HEK293 (cell line): ENCODE results near the gene CD109.
A peak's percentile ranks its signal among the peaks of the same experiment; 100 is the strongest.

Experiments used
- CTCF ChIA-PET: fragments of 350-600 bp; formaldehyde crosslinking; extraction: SDS; loops from one replicate; lab custom pipeline; 2021; ENCODE audit warnings: antibody characterized with exemption; lab: Yijun Ruan, JAX
- POLR2A ChIA-PET: fragments of 300-600 bp; formaldehyde crosslinking; extraction: SDS; loops from one replicate; lab custom pipeline; 2020; ENCODE audit warnings: antibody characterized with exemption, inconsistent platforms; lab: Yijun Ruan, JAX
- H3K27ac ChIP-seq: fragments of 200-500 bp; sonication (Bioruptor generic); 2 replicates; pipeline ENCODE4 v1.5.1; 2014; ENCODE audit warnings: low read depth, low read length, control low read depth, inconsistent platforms; ENCODE audit errors: extremely low read depth
- H3K36me3 ChIP-seq, 2 experiments: fragments of 200-500 bp in 1 of 2; sonication (Bioruptor generic) in 1 of 2; 1 replicate in 1 of 2; 2 replicates in 1 of 2; pipeline ENCODE4 v1.5.1; 2014 to 2017; ENCODE audit warnings: inconsistent platforms in 2 of 2, low read length in 2 of 2; ENCODE audit not compliant: control insufficient read depth in 2 of 2, insufficient read depth in 1 of 2
- H3K4me1 ChIP-seq: fragments of 200-500 bp; sonication (Bioruptor generic); 2 replicates; pipeline ENCODE4 v1.5.1; 2014; ENCODE audit warnings: mild to moderate bottlenecking, low read length, inconsistent platforms; ENCODE audit not compliant: control insufficient read depth, insufficient read depth
- H3K4me3 ChIP-seq: 2 replicates; pipeline ENCODE4 v1.5.1; 2011; ENCODE audit warnings: low read depth, mild to moderate bottlenecking, control low read depth, low read length, moderate library complexity
- H3K9me3 ChIP-seq: fragments of 200-500 bp; sonication (Bioruptor generic); 2 replicates; pipeline ENCODE4 v1.5.1; 2014; ENCODE audit warnings: low read depth, low read length, inconsistent platforms; ENCODE audit not compliant: control insufficient read depth, insufficient read depth
- HOXC10 ChIP-seq: sonication (generic); formaldehyde crosslinking; IDR thresholded peaks from 2 replicates; pipeline ENCODE4 v1.8.1; 2023; ENCODE audit warnings: mild to moderate bottlenecking, missing genetic modification reagents
- KLF1 ChIP-seq: fragments of 450-650 bp; formaldehyde crosslinking; IDR thresholded peaks from 2 replicates; pipeline ENCODE4 v1.5.1; 2016; ENCODE audit warnings: missing biosample characterization, missing genetic modification characterization
- KLF16 ChIP-seq: fragments of 450-650 bp; formaldehyde crosslinking; IDR thresholded peaks from 2 replicates; pipeline ENCODE4 v1.5.1; 2017; ENCODE audit warnings: missing biosample characterization, missing genetic modification characterization
- ZBTB1 ChIP-seq: fragments of 450-650 bp; formaldehyde crosslinking; IDR thresholded peaks from 2 replicates; pipeline ENCODE4 v1.5.1; 2016; ENCODE audit warnings: missing biosample characterization, missing genetic modification characterization
- ZNF10 ChIP-seq: fragments of 450-650 bp; formaldehyde crosslinking; IDR thresholded peaks from 2 replicates; pipeline ENCODE4 v1.5.1; 2017; ENCODE audit warnings: missing biosample characterization, missing genetic modification characterization
- ZNF146 ChIP-seq: fragments of 450-650 bp; formaldehyde crosslinking; IDR thresholded peaks from 2 replicates; pipeline ENCODE4 v1.5.1; 2016; ENCODE audit warnings: missing biosample characterization, missing genetic modification characterization
- ZNF214 ChIP-seq: fragments of 450-650 bp; formaldehyde crosslinking; IDR thresholded peaks from 2 replicates; pipeline ENCODE4 v1.5.1; 2017; ENCODE audit warnings: missing biosample characterization, mild to moderate bottlenecking, missing genetic modification characterization, borderline replicate concordance
- ZNF24 ChIP-seq: fragments of 450-650 bp; formaldehyde crosslinking; IDR thresholded peaks from 2 replicates; pipeline ENCODE4 v1.5.1; 2016; ENCODE audit warnings: missing biosample characterization, missing genetic modification characterization
- ZNF248 ChIP-seq: fragments of 450-650 bp; formaldehyde crosslinking; IDR thresholded peaks from 2 replicates; pipeline ENCODE4 v1.5.1; 2017; ENCODE audit warnings: missing biosample characterization, missing genetic modification characterization
- ZNF623 ChIP-seq: fragments of 450-650 bp; formaldehyde crosslinking; IDR thresholded peaks from 2 replicates; pipeline ENCODE4 v1.5.1; 2016; ENCODE audit warnings: missing biosample characterization, missing genetic modification characterization
- ZNF658 ChIP-seq: fragments of 450-650 bp; formaldehyde crosslinking; IDR thresholded peaks from 2 replicates; pipeline ENCODE4; 2016; ENCODE audit warnings: missing biosample characterization, missing genetic modification characterization
- TF ChIP-seq, protein P1 (sequence below): fragments of 450-650 bp; formaldehyde crosslinking; IDR thresholded peaks from 2 replicates; pipeline ENCODE4 v1.5.1; 2016; ENCODE audit warnings: missing biosample characterization, missing genetic modification characterization
- TF ChIP-seq, protein P2 (sequence below): fragments of 450-650 bp; formaldehyde crosslinking; IDR thresholded peaks from 2 replicates; pipeline ENCODE4 v1.5.0; 2017; ENCODE audit warnings: missing biosample characterization, missing genetic modification characterization, borderline replicate concordance
- TF ChIP-seq, protein P3 (sequence below): fragments of 450-650 bp; formaldehyde crosslinking; IDR thresholded peaks from 2 replicates; pipeline ENCODE4 v1.5.1; 2016; ENCODE audit warnings: missing biosample characterization, missing genetic modification characterization, low read depth
- TF ChIP-seq, protein P4 (sequence below): fragments of 450-650 bp; formaldehyde crosslinking; IDR thresholded peaks from 2 replicates; pipeline ENCODE4 v1.5.1; 2016; ENCODE audit warnings: missing biosample characterization, missing genetic modification characterization

Gene CD109

DNA sequence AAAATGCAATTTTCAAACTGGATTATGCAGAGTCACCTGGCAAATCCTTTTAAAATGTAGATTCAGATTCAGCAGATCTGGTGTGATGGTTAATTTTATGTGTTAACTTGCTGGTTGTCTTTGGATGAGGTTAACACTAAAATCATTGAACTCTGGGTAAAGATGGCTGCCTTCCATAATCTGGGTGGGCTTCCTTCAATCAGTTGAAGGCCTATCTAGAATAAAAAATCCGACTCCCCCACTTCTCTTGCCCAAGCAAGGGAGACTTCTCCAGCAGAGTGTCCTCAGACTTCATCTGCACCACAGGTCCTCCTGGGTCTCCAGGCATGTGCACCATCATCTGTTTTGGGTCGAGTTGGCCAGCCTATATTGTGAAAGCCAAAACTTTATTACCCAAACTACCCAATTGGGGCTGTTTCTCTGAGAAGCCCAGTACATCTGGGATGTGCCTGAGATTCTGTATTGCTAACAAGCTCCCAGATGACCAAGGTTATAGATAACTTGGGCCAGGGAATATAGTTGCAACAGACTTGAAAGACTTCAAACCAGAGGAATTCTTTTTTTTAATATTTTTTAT lies 40.6 kb upstream of the CD109 start:
- Histone ChIP-seq H3K36me3 (no peaks in the 10 kb centered on the region; a peak in 1 of 3 replicates), H3K9me3 (no peaks in the 10 kb centered on the region), H3K4me1 (no peaks in the 10 kb centered on the region; the same call in 1 of the 2 replicates), H3K27ac (no peak overlapping the region), H3K4me3 (no peak overlapping the region)
- ChIA-PET CTCF (interaction anchor here (1.0 to 1.7 kb wide), 4 partner anchors 17 to 1553 kb away, joined by 3 to 10 read pairs (median 6); no protein-coding TSS in a partner anchor), POLR2A (interaction anchor here (1.4 to 3.9 kb wide), 3 partner anchors 8 to 133 kb away, joined by 3 to 88 read pairs (median 3); partner anchors contain the start of gene EEF1A1)
- TF ChIP-seq ZNF146 (tag by site-specific recombination), result no peak
- no peak for TF ChIP-seq ZBTB1
- TF ChIP-seq, protein P1, sequence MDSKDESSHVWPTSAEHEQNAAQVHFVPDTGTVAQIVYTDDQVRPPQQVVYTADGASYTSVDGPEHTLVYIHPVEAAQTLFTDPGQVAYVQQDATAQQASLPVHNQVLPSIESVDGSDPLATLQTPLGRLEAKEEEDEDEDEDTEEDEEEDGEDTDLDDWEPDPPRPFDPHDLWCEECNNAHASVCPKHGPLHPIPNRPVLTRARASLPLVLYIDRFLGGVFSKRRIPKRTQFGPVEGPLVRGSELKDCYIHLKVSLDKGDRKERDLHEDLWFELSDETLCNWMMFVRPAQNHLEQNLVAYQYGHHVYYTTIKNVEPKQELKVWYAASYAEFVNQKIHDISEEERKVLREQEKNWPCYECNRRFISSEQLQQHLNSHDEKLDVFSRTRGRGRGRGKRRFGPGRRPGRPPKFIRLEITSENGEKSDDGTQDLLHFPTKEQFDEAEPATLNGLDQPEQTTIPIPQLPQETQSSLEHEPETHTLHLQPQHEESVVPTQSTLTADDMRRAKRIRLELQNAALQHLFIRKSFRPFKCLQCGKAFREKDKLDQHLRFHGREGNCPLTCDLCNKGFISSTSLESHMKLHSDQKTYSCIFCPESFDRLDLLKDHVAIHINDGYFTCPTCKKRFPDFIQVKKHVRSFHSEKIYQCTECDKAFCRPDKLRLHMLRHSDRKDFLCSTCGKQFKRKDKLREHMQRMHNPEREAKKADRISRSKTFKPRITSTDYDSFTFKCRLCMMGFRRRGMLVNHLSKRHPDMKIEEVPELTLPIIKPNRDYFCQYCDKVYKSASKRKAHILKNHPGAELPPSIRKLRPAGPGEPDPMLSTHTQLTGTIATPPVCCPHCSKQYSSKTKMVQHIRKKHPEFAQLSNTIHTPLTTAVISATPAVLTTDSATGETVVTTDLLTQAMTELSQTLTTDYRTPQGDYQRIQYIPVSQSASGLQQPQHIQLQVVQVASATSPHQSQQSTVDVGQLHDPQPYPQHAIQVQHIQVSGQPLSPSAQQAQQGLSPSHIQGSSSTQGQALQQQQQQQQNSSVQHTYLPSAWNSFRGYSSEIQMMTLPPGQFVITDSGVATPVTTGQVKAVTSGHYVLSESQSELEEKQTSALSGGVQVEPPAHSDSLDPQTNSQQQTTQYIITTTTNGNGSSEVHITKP, result no peak
- peak; percentile 93 for TF ChIP-seq ZNF10
- no peak for TF ChIP-seq KLF1 (tag by site-specific recombination)
- TF ChIP-seq, protein P2, sequence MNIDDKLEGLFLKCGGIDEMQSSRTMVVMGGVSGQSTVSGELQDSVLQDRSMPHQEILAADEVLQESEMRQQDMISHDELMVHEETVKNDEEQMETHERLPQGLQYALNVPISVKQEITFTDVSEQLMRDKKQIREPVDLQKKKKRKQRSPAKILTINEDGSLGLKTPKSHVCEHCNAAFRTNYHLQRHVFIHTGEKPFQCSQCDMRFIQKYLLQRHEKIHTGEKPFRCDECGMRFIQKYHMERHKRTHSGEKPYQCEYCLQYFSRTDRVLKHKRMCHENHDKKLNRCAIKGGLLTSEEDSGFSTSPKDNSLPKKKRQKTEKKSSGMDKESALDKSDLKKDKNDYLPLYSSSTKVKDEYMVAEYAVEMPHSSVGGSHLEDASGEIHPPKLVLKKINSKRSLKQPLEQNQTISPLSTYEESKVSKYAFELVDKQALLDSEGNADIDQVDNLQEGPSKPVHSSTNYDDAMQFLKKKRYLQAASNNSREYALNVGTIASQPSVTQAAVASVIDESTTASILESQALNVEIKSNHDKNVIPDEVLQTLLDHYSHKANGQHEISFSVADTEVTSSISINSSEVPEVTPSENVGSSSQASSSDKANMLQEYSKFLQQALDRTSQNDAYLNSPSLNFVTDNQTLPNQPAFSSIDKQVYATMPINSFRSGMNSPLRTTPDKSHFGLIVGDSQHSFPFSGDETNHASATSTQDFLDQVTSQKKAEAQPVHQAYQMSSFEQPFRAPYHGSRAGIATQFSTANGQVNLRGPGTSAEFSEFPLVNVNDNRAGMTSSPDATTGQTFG (tag by site-specific recombination), result no peak

DNA sequence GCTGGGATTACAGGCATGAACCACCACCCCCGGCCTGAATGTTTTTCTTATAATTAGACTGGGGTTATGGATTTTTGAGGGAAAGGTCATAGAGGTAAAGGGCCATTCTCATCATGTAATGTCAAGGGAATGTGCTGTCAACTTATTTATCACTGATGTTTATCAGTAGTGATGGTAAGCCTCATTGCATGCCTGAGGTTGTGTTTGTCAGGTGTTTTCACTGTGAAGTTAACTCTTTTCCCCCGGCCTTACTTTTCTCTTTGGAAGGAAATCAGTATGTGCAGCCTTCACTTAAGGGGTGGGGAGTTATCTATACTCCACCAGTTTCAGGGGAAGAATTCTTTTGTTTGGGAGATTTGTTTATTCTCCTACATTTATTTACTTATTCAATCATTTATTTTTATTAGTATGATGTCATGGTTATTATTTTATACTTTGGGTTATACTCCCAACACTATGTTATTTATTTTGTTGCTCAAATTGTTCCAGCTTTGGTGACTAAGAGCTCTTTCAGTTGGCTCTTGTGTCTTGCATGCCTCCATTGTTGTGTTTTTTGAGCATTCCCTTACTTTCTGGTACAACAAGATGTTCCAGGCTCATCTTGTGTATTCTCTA lies 39.4 kb upstream of the CD109 start:
- no peaks in the 10 kb centered on the region; the same call in 1 of the 2 replicates for H3K4me1 ChIP-seq
- TF ChIP-seq ZNF623 (tag by site-specific recombination), result no peak
- TF ChIP-seq KLF16 (tag by site-specific recombination), result no peak
- TF ChIP-seq, protein P3, sequence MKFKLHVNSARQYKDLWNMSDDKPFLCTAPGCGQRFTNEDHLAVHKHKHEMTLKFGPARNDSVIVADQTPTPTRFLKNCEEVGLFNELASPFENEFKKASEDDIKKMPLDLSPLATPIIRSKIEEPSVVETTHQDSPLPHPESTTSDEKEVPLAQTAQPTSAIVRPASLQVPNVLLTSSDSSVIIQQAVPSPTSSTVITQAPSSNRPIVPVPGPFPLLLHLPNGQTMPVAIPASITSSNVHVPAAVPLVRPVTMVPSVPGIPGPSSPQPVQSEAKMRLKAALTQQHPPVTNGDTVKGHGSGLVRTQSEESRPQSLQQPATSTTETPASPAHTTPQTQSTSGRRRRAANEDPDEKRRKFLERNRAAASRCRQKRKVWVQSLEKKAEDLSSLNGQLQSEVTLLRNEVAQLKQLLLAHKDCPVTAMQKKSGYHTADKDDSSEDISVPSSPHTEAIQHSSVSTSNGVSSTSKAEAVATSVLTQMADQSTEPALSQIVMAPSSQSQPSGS, result peak; percentile 78
- no peak for TF ChIP-seq ZNF658 (tag by site-specific recombination)
- TF ChIP-seq ZNF214 (tag by site-specific recombination), result no peak
- TF ChIP-seq ZNF248, result no peak
- POLR2A ChIA-PET, result interaction anchor here (0.7 kb wide), 1 partner anchor 57 kb away, joined by 3 read pairs; no protein-coding TSS in a partner anchor
- H3K4me3 ChIP-seq, result no peak overlapping the region
- CTCF ChIA-PET, result interaction anchor here (0.6 to 1.5 kb wide), 2 partner anchors 18 to 37 kb away, joined by 5 to 10 read pairs; no protein-coding TSS in a partner anchor
- no peak overlapping the region for H3K27ac ChIP-seq
- no peaks in the 10 kb centered on the region for H3K36me3 ChIP-seq
- H3K9me3 ChIP-seq, result no peaks in the 10 kb centered on the region

DNA sequence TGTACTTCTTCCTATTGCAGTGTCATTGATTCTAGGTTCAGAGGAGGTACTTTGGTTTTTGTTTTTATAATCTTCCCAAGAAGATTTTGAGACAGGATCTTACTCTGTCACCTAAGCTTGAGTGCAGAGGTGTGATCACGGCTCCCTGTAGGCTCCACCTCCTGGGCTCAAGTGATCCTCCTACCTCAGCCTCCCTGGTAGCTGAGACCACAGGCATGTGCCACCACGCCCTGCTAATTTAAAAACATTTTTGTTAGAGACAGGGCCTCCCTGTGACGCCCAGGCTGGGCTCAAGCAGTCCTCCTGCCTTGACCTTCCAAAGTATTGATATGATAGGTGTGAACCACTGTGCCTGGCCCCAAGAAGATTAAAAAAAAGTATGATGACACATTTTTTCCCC lies 38.8 kb upstream of the CD109 start:
- no peaks in the 10 kb centered on the region for H3K36me3 ChIP-seq
- TF ChIP-seq KLF1 (tag by site-specific recombination) (0 out of 2 replicates have a peak, but pooled peaks have one; percentile 14), ZNF24 (no peak), HOXC10 (no peak)
- TF ChIP-seq, protein P4, sequence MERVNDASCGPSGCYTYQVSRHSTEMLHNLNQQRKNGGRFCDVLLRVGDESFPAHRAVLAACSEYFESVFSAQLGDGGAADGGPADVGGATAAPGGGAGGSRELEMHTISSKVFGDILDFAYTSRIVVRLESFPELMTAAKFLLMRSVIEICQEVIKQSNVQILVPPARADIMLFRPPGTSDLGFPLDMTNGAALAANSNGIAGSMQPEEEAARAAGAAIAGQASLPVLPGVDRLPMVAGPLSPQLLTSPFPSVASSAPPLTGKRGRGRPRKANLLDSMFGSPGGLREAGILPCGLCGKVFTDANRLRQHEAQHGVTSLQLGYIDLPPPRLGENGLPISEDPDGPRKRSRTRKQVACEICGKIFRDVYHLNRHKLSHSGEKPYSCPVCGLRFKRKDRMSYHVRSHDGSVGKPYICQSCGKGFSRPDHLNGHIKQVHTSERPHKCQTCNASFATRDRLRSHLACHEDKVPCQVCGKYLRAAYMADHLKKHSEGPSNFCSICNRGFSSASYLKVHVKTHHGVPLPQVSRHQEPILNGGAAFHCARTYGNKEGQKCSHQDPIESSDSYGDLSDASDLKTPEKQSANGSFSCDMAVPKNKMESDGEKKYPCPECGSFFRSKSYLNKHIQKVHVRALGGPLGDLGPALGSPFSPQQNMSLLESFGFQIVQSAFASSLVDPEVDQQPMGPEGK (tag by site-specific recombination), result no peak
- TF ChIP-seq, all 188 proteins: peak for 1
- Histone ChIP-seq H3K4me1 (no peaks in the 10 kb centered on the region; the same call in 1 of the 2 replicates), H3K27ac (no peak overlapping the region), H3K9me3 (no peaks in the 10 kb centered on the region), H3K4me3 (no peak overlapping the region)
- POLR2A ChIA-PET, result interaction anchor here (0.7 kb wide), 1 partner anchor 57 kb away, joined by 3 read pairs; no protein-coding TSS in a partner anchor
- CTCF ChIA-PET, result interaction anchor here (0.6 to 1.5 kb wide), 2 partner anchors 17 to 36 kb away, joined by 5 to 10 read pairs; no protein-coding TSS in a partner anchor
